ENCODE data around the gene NRP1.

Gene NRP1

DNA sequence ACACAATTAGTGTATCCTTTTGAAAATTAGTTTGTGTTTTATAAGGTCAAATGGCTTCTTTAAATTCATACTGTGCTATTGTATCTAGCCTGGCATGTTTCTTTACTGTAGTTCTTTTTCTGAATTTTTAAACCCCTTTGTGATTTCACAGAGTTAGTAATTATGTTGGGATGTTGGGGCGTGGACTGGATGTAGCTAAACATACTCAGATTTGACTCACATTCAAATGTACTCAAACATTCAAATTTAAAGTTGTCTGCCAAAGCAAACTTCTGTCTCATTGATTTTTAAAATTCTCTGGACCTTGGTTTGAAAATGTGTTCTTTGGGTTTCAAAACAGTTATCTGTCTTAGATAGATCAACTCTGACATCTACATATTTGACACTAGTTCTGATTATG lies 7.2 kb upstream of the NRP1 start:
- ATAC-seq (replicated peaks; ENCODE audit: extremely low read depth, poor library complexity, severe bottlenecking) (no peak), DNase-seq (ENCODE audit: low spot score in 2 of 2) (no peak)
- no peaks in the 10 kb centered on the region for H3K4me1 Mint-ChIP-seq
- no peak overlapping the region for H3K27ac Mint-ChIP-seq (ENCODE audit: low read depth)
- peaks cover 2% of the 10 kb centered on the region for H3K36me3 Mint-ChIP-seq (ENCODE audit: insufficient read depth)
- peaks cover 75% of the 10 kb centered on the region for H3K27me3 Mint-ChIP-seq
- no peak overlapping the region for H3K4me3 Mint-ChIP-seq
- H3K9me3 Mint-ChIP-seq, result no peaks in the 10 kb centered on the region

DNA sequence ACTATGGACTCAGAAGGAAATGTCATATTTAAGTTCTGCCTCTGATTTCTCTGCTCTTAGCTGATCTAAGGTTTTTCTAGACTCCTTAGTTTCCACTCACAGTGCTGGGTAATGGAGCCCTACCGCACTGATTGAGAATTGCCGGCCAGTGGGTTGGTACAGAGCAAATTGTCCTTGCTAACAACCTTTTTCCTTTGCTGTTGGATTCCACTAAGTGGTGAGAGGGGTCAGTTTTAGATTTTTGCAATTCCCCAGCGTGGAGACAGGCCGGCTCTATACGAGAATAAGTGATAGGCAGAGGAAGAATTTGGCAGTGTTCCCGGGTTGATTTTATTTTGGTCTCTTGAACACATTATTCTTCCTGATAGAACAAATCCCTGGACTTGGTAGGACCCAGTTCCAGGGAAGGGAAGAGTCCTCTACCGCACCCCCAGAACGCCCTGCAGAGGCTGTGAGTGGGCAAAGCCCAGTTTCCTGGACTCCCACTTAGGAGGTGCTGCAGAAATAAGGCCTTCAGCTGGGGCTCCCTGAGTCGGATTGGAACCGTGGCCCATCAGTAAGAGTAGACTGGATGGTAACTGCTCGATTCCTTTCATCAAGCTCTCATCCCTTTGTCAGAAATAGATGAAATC lies 3.0 kb upstream of the NRP1 start:
- H3K9me3 Mint-ChIP-seq, result no peaks in the 10 kb centered on the region
- H3K4me3 Mint-ChIP-seq, result peak overlapping the region; percentile 32
- ATAC-seq (replicated peaks; ENCODE audit: extremely low read depth, poor library complexity, severe bottlenecking), result no peak
- no peak for DNase-seq (ENCODE audit: low spot score in 2 of 2)
- peaks cover 15% of the 10 kb centered on the region for H3K4me1 Mint-ChIP-seq
- H3K27ac Mint-ChIP-seq (ENCODE audit: low read depth), result no peak overlapping the region
- H3K36me3 Mint-ChIP-seq (ENCODE audit: insufficient read depth), result no peaks in the 10 kb centered on the region
- peaks cover 67% of the 10 kb centered on the region for H3K27me3 Mint-ChIP-seq

DNA sequence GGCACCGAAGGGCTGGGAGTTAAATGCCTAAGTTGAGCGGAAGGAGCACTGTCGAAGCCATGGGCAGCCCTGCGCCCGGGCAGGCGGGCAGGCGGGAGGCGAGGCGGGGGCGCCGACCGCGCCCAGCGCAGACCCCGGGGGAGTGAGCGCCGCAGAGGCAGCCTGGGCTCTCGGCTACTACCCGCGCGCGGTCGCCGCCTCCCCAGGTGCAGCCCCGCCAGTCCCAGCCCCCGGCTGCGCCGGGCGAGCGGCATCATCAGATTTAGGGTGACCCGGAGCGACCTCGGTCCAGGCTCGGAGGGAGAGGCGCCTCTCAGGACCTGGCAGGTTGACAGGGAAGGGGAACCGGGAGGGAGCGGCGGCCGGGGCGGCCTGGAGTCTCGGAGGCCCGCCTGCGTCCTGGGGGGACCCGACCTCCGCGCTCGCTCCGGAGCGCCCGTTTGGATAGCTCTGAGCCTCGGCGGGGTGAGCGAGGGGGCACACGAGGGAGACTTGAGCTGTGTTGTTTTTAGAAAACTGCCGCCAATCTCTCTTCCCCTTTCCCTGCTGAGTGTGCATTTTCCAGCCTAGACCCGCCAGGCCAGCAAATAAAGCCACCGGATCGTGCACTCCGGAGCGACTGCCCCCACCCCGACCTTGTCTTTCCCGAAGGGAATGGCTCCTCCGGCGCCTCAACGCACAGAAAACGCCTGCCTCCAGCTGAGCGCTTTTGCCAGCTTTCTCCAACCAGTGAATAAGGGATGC lies 2.3 kb upstream of the NRP1 start:
- Mint-ChIP-seq H3K4me1 (peaks cover 15% of the 10 kb centered on the region), H3K9me3 (no peaks in the 10 kb centered on the region), H3K36me3 (ENCODE audit: insufficient read depth) (no peaks in the 10 kb centered on the region), H3K27ac (ENCODE audit: low read depth) (no peak overlapping the region), H3K4me3 (peak overlapping the region; percentile 51), H3K27me3 (peaks cover 71% of the 10 kb centered on the region)
- DNase-seq (ENCODE audit: low spot score in 2 of 2) (no peak), ATAC-seq (replicated peaks; ENCODE audit: extremely low read depth, poor library complexity, severe bottlenecking) (no peak)

DNA sequence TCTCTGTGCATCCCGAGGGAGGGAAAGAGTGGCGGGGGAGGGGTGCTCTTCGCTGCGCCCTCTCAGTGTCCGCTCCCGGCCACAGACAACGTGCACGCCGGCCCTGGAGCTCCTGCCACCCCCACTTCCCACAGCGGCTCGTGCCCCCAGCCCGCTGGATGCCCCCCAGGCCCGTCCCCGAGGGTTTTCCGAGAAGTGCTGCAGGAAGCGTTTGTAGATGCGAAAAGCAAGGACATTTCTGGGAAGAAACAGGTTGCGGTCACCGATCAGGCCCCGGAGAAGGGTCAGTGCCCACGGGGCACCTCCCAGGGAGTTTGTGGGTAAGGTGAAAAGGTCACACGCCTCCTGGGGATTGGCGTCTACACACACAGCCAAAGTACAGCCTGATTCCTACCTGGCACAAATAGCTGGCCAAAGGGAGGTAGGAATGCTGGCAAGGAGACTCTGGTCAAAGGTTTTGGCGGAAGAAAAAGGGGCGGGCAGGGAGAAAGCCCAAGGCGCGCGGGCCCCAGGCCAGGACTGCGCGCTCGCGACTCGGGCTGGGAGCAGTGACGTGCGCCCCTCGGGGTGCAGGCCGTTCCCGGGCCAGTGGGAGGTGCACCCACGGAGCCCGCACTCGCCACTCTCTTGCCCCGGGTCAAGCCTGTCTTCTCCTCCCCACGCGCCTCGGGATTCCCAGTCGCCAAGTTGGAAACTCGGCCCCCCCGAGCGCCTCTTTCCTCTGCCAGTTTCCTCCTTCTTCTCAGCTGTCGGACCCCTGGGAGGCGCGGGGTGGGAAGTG lies 1.5 kb upstream of the NRP1 start:
- Mint-ChIP-seq H3K27me3 (peaks cover 79% of the 10 kb centered on the region), H3K36me3 (ENCODE audit: insufficient read depth) (no peaks in the 10 kb centered on the region), H3K9me3 (no peaks in the 10 kb centered on the region), H3K27ac (ENCODE audit: low read depth) (no peak overlapping the region), H3K4me1 (peaks cover 15% of the 10 kb centered on the region), H3K4me3 (peak overlapping the region; percentile 51)
- ATAC-seq (replicated peaks; ENCODE audit: extremely low read depth, poor library complexity, severe bottlenecking), result no peak
- no peak for DNase-seq (ENCODE audit: low spot score in 2 of 2)

DNA sequence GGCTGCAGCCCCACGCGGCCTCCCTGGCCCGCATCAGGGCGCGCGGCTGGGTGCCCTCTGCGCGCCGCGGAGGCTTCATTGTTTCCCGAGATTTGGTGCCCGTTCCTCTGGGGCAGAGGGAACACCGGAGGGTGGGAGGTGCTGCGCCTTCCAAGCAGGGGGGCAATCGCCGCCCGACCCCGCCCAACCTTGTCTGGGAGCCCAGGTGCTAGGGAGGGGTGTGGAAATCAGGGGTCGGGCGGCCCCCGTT lies 1.0 kb upstream of the NRP1 start:
- no peak for DNase-seq (ENCODE audit: low spot score in 2 of 2)
- no peak for ATAC-seq (replicated peaks; ENCODE audit: extremely low read depth, poor library complexity, severe bottlenecking)
- H3K4me1 Mint-ChIP-seq, result peaks cover 15% of the 10 kb centered on the region
- H3K27me3 Mint-ChIP-seq, result peaks cover 84% of the 10 kb centered on the region
- no peaks in the 10 kb centered on the region for H3K9me3 Mint-ChIP-seq
- no peaks in the 10 kb centered on the region for H3K36me3 Mint-ChIP-seq (ENCODE audit: insufficient read depth)
- no peak overlapping the region for H3K27ac Mint-ChIP-seq (ENCODE audit: low read depth)
- H3K4me3 Mint-ChIP-seq, result peak overlapping the region; percentile 51

DNA sequence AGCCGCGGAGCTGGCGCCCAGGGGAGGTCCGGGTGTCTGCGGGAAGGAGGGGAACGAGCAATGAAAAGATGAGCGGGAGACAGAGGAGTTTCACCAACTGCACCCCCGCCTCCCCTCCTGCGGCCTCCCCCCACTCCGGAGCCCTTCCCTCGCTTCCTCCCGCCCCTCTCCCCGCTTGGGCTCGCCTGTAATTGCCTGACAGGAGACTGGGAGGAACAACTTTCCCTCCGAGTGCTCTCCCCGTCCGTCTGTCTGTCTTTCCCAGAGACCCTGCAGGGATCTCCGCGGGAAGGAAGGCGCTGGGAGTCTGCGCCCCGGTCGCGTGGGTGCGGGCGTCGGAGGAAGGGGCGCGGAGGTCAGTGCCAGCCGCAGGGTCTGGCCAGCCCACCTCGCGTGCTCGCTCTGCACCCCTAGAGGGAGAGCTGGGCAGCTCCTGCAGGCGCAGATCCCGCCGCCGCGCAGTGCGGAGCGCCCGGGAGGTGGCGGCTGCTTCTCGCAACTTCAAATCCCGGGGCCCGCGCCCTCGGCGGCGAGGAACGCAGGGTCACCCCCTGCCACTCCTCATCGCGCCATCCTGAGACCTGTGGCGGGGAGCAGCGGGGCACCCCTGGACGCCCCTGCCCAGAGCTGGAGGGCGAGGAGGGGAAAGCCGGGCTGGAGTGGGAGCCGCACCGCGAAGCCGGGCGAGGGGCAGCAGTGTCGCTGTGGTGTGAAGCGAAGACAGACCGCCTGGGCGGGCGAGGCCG lies 511 bp upstream of the NRP1 start:
- peaks cover 86% of the 10 kb centered on the region for H3K27me3 Mint-ChIP-seq
- ATAC-seq (replicated peaks; ENCODE audit: extremely low read depth, poor library complexity, severe bottlenecking) (peak; percentile 12), DNase-seq (ENCODE audit: low spot score in 2 of 2) (no peak)
- no peaks in the 10 kb centered on the region for H3K36me3 Mint-ChIP-seq (ENCODE audit: insufficient read depth)
- H3K4me3 Mint-ChIP-seq, result peak overlapping the region; percentile 79
- H3K9me3 Mint-ChIP-seq, result no peaks in the 10 kb centered on the region
- peaks cover 15% of the 10 kb centered on the region for H3K4me1 Mint-ChIP-seq
- H3K27ac Mint-ChIP-seq (ENCODE audit: low read depth), result no peak overlapping the region

DNA sequence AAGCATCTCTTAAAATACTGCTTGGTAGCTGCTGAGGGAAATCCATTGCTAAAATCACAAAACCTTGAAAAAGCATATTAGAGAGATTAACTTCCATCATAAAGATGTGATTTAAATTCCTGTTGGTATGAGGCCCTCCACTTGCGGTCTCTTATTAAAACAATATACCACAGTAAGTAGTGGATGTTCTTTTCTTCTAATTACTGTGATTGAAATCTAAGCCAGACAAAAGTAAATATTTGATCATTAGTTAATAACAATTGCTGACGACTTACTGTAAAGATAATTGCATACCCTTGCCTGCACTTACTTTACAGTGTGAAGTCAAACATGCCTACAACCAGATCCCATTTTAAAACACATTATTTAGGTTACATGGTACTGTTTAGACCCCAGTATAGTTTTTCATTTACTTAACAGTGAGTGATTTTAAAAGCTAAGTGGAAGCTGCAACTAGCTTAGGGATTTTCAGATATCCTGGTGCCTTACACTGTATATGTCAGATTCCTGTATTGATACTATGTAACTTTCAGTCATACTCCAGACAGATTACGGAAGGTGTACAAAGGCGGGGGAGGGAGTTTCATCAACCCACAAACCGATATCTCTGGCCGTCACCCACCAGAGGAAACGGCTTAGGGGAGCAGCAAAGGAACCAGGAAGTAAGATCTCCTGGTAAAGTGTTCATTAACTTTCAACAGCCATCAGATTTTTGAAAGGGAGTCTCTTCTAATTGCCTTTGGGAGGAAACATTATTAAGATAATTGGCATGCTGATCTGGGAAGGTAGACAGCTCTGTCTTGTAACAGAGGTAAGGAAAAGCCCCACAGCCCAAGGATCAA lies 986 bp downstream of the NRP1 start:
- no peak overlapping the region for H3K27ac Mint-ChIP-seq (ENCODE audit: low read depth)
- H3K27me3 Mint-ChIP-seq, result peaks cover 86% of the 10 kb centered on the region

DNA sequence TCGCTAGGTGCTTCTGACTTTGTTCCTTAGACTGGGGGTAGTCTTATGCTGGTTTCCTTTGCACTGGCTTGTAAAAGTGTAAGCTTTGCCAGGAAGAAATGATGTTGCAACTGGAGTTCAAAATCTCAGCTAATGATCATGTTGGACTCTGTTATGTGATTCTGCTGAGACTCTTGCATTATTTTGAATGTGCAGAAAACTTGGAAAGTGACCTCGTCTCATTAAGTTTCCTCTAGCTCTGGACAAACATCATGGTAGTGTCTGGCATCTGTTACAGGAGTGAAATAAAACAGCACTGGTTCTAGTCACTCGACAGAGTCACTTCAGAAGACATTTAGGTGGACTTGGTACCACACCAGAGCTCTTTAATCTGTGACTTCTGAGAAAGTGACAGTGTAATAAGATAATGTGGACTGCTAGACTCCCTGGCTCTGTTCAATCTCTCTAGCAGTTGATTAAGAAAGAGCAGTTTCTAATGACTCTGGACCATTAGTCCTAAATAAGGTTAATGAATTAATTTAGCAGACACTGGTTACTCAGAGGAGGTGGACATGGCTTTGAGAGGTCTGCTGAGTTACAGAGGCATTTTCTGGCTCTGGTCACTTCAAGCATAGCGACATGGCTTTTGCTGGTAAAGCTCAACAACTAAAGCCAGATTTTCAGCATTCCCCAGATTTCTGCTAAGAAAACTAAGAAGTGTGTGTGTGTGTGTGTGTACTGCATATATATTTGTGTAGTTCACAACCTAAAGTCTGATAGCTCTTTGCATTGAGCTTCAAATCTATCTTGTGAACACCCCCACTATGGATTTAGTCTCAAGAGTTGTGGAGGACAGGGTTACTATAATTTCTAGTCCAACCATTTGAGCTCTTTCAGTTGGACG lies 2.0 kb downstream of the NRP1 start:
- no peak overlapping the region for H3K4me3 Mint-ChIP-seq
- H3K27me3 Mint-ChIP-seq, result peaks cover 90% of the 10 kb centered on the region
- peaks cover 15% of the 10 kb centered on the region for H3K4me1 Mint-ChIP-seq
- H3K36me3 Mint-ChIP-seq (ENCODE audit: insufficient read depth), result no peaks in the 10 kb centered on the region
- no peak overlapping the region for H3K27ac Mint-ChIP-seq (ENCODE audit: low read depth)
- no peaks in the 10 kb centered on the region for H3K9me3 Mint-ChIP-seq
- ATAC-seq (replicated peaks; ENCODE audit: extremely low read depth, poor library complexity, severe bottlenecking) (no peak), DNase-seq (ENCODE audit: low spot score in 2 of 2) (no peak)

More for the DNA sequence above, 986 bp downstream of the NRP1 start:
- Mint-ChIP-seq H3K36me3 (ENCODE audit: insufficient read depth) (no peaks in the 10 kb centered on the region), H3K4me3 (peak overlapping the region; percentile 79), H3K9me3 (no peaks in the 10 kb centered on the region), H3K4me1 (peaks cover 15% of the 10 kb centered on the region)
- ATAC-seq (replicated peaks; ENCODE audit: extremely low read depth, poor library complexity, severe bottlenecking) (peak; percentile 59), DNase-seq (ENCODE audit: low spot score in 2 of 2) (no peak)

DNA sequence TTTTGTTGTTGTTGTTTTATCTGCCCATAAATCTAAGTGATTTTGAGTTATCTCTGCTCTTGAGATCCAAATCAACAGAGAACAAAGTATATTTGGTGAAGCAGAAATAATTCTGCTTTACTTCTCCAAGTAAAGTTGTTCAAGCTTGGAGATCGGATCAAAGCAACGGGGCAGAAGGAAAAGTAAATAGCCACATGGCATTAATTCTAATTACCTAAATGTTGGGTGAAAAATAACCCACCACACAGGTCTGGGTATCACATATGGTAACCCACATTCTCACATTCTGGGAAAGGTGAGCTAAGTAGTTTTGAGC lies 3.1 kb downstream of the NRP1 start:
- Mint-ChIP-seq H3K4me3 (no peak overlapping the region), H3K9me3 (no peaks in the 10 kb centered on the region), H3K27ac (ENCODE audit: low read depth) (no peak overlapping the region), H3K4me1 (peaks cover 15% of the 10 kb centered on the region), H3K27me3 (peaks cover 89% of the 10 kb centered on the region), H3K36me3 (ENCODE audit: insufficient read depth) (no peaks in the 10 kb centered on the region)
- DNase-seq (ENCODE audit: low spot score in 2 of 2) (no peak), ATAC-seq (replicated peaks; ENCODE audit: extremely low read depth, poor library complexity, severe bottlenecking) (no peak)

DNA sequence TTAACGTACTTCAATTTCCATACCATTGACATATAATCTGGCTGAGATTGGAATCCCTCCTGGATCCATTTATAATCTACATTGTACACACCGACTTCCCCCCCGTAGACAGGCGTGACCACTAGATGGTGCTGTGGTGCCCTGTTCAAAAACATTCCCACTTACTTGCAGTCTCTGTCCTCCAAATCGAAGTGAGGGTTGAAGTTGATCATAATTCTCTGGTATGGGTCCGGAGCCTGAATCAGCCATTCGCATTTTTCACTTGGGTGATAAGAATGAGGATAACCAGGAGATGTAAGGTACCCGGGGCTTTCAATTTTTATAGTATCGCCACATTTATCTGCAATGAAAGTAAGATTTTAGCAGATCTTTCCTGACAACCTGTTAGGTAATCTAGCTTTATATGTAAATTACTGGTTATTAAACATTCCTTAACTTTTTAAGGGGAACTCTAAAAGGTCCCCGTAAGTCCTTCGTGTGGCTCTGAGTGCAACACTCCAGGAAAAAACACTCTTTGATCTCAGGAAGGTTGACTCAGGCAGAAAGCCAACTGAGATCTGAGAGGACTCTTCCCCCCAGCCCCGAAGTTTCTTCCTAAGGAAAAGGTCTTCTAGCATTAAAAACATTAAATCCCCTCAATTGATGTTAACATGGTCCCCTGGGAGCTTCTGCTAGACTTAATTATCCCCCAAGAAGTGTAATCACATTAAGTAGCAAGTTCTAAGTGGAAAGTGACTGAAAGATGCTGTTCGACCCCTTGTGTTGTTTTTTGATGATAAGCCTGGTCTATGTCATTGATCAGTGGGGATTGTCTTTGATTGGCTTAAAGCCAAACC lies 3.7 kb downstream of the NRP1 start:
- Mint-ChIP-seq H3K9me3 (no peaks in the 10 kb centered on the region), H3K36me3 (ENCODE audit: insufficient read depth) (no peaks in the 10 kb centered on the region), H3K4me1 (peaks cover 15% of the 10 kb centered on the region), H3K27ac (ENCODE audit: low read depth) (no peak overlapping the region), H3K27me3 (peaks cover 89% of the 10 kb centered on the region), H3K4me3 (no peak overlapping the region)
- ATAC-seq (replicated peaks; ENCODE audit: extremely low read depth, poor library complexity, severe bottlenecking) (peak; percentile 57), DNase-seq (ENCODE audit: low spot score in 2 of 2) (peak; percentile 39 to 60)

DNA sequence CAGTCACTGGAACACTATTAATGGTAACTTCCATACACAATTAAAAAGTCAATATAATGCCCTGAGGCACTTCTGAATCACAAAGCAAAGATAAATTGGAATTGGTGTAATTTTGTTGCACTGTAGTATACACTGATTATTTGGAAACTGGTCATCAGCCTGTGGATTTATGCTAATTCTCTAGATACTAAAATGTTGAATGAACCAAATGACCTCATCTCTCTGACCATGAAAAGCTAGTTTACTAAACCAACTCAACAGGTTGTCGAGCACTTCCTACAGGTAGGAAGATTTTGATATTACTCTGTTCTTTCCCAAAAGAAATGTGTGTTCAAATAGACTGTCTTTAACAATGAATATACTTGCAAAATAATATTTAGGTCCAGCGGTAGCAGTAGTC lies 5.3 kb downstream of the NRP1 start:
- H3K27ac Mint-ChIP-seq (ENCODE audit: low read depth), result no peak overlapping the region
- no peak for ATAC-seq (replicated peaks; ENCODE audit: extremely low read depth, poor library complexity, severe bottlenecking)

More for the DNA sequence above, 5.3 kb downstream of the NRP1 start:
- Mint-ChIP-seq H3K4me1 (peaks cover 7% of the 10 kb centered on the region), H3K36me3 (ENCODE audit: insufficient read depth) (no peaks in the 10 kb centered on the region), H3K9me3 (no peaks in the 10 kb centered on the region), H3K4me3 (no peak overlapping the region), H3K27me3 (peaks cover 84% of the 10 kb centered on the region)
- no peak for DNase-seq (ENCODE audit: low spot score in 2 of 2)

Data from central memory CD8-positive, alpha-beta T cell (primary cell).